CD4-positive, alpha-beta T cell treated with Interleukin-17A for 4 hours (primary cell): ENCODE measurements around the gene LMLN.
A peak's percentile ranks its signal among the peaks of the same experiment; 100 is the strongest.
"Not testable (repeated sequence)": the region's sequence is repeated elsewhere in the genome, so short reads cannot be mapped to it uniquely, and the experiment has no call there.

Experiments used
- DNase-seq: peaks from one replicate; pipeline ENCODE4 v3.0.0-alpha.2; 2020; ENCODE audit warnings: mixed read lengths

The LMLN gene

DNA sequence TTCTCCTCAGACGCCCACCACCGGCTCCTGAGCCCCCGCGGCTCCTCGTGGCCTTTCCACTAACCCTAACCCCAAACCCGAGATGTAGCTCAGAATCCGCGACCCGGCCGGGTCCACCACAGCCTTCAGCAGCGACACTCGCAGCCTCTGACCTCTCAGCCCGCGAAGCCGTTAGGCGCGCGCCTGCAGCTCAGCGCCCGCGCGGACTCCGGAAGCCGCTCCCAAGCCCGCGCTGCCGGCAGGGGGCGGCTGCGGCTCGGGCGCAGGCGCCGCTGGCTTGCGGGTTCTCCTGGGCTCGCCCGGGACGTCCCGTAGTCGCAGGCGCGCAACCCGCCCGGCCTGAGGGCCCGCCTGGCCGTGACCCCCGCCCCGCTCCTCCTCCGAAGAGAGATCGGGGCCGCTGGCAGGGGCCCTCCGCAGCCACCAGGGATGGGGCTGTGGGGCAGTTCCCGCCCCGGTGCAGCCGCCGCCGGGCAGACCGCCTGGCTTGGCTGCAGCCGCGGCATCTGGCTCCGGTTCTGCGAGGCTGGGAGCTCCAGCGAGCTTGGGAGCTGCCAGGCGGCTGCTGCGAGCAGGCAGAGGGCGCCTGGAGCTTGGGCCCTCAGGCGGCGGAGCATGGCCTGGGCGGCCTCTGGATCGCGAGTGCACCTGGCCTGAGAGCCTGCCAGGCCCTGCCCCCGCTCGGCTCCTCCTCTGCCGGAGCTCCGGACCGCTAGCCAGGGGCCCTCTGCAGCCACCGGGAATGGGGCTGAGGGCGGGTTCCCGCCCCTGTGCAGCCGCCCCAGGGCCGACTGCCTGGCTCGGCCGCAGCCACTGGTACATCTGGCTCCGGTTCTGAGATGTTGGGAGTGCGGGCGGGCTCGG is 120.7 kb downstream of the LMLN start:
- peak; percentile 79 for DNase-seq

DNA sequence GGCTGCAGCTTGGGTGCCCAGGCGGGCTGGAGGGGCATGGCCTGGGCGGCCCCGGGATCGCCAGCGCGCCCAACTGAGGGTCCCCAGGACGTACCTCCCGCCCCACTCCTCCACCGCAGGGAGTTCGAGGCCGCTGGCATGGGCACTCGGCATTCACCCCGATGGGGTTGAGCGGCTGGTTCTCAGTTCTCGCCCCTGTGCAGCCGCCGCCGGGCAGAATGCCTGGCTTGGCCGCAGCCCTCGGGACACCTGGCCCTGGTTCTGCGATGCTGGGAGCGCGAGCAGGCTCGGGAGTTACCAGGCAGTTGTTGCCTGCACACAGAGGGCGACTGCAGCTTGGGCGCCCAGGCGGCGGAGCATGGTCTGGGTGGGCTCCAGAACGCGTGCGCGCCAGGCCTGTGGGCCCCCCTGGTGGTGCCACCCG is 121.4 kb downstream of the LMLN start:
- DNase-seq = peak; percentile 3

DNA sequence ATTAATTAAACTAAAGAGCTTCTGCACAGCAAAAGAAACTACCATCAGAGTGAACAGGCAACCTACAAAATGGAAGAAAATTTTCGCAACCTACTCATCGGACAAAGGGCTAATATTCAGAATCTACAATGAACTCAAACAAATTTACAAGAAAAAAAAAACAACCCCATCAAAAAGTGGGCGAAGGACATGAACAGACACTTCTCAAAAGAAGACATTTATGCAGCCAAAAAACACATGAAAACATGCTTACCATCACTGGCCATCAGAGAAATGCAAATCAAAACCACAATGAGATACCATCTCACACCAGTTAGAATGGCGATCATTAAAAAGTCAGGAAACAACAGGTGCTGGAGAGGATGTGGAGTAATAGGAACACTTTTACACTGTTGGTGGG is 122.2 kb downstream of the LMLN start:
- DNase-seq = not testable (repeated sequence)

DNA sequence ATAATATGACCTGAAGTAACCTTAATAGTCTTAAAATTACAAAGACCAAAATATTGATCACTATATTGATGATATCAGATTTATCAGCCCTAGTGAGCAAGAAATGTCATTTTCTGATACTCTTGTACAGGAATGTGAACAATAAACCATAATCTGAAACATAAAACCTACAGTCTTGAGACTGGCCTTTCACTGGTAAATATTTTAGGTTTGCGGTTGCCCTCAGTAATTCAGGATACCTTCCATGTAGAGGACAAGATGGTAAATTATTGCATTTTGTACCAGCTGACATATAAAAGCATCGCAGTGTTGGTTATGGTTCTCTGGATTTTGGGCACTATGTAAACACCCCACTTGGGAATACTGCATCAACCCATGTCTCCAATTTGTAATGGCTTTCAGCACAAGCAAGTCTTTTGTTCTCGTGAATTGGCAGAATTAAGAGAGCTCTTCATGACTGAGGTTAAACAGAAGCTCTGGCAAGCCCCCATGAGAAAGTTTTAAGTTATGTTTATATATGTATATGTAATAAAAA is 128.5 kb downstream of the LMLN start:
- no peak for DNase-seq

DNA sequence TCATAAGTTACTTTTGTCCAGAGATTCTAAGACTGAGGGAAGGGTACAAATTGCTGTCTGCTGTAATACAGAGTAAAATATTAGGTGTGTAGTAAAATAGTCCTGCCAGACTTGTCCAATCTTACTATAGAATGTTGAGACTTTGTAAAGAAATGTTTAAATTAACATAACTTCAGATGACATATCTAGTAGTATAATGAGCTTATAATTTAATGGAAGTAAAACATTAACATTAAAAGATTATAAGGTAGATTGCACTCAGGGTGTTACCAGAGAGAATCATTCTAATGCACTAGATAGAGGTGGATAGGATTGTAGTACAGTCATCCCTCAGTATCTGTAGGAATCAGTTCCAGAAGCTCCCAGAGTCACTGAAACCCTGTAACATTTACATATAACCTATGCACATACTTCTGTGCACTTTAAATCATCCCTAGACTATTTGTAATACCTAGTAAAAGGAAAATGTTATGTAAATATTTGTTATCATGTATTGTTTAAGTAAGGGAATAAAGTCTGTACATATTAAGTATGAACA is 130.8 kb downstream of the LMLN start:
- no peak for DNase-seq

DNA sequence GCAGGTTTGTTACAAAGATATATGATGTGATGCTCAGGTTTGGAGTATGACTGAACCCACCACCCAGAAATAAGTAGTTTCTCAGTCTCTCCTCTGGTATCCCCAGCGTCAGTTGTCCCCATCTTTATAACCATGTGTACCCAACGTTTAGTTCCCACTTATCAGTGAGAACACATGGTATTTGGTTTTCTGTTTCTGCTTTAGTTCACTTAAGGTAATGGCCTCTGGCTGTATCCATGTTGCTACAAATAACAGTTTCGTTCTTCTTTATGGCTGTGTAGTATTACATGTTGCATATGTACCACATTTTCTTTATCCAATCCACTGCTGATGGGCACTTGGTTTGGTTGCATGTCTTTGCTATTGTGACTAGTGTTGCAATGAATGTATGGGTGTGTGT is 132.3 kb downstream of the LMLN start:
- DNase-seq = no peak

DNA sequence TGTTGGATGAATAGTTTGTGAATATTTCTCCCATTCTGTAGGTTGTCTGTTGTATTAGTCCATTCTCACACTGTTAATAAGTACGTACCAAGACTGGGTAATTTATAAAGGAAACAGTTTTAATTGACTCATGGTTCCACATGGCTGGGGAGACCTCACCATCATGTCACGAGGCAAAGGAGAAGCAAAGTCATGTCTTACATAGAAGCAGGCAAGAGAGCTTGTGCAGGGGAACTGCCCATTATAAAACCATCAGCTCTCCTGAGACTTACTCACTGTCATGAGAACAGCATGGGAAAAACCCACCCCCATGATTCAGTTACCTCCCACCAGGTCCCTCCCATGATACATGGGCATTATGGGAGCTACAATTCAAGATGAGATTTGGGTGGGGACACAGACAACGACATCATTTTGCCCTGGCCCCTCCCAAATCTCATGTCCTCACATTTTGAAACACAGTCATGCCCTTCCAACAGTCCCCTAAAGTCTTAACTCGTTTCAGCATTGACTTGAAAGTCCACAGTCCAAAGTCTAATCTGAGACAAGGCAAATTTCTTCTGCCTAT is 133.2 kb downstream of the LMLN start:
- no peak for DNase-seq
